Measurements from ENCODE around the gene UQCR11.
A peak's percentile ranks its signal among the peaks of the same experiment; 100 is the strongest.

The UQCR11 gene

GRCh38 chr19:1613808-1614570 is 8.7 kb upstream of the UQCR11 start:
- no peak for DNase-seq

GRCh38 chr19:1613146-1613545 is 7.9 kb upstream of the UQCR11 start:
- no peak for DNase-seq

GRCh38 chr19:1612114-1613086 is 7.1 kb upstream of the UQCR11 start:
- no peak for DNase-seq

GRCh38 chr19:1611353-1611752 is 6.1 kb upstream of the UQCR11 start:
- DNase-seq = no peak

GRCh38 chr19:1610579-1610978 is 5.3 kb upstream of the UQCR11 start:
- no peak for DNase-seq

GRCh38 chr19:1609680-1610474 is 4.6 kb upstream of the UQCR11 start:
- DNase-seq = no peak

GRCh38 chr19:1609103-1609396 is 3.8 kb upstream of the UQCR11 start:
- no peak for DNase-seq

GRCh38 chr19:1608359-1609102 is 3.3 kb upstream of the UQCR11 start:
- DNase-seq = no peak

GRCh38 chr19:1606138-1606651 is 933 bp upstream of the UQCR11 start:
- no peak for DNase-seq

GRCh38 chr19:1602091-1602707 is 3.1 kb downstream of the UQCR11 start:
- DNase-seq = no peak

GRCh38 chr19:1601613-1602064 is 3.6 kb downstream of the UQCR11 start:
- no peak for DNase-seq

GRCh38 chr19:1599460-1599846 is 5.8 kb downstream of the UQCR11 start:
- DNase-seq = no peak

GRCh38 chr19:1598777-1599459 is 6.3 kb downstream of the UQCR11 start:
- no peak for DNase-seq

GRCh38 chr19:1593501-1593772 is 11.8 kb downstream of the UQCR11 start:
- DNase-seq = no peak

- DNase-seq = peak; percentile 91
Measured at GRCh38 chr19:1592755-1593500, 12.3 kb downstream of the UQCR11 start, which contains the start of gene MBD3. TSS of gene MBD3 (minus strand) at chr19:1592865. CDS start at chr19:1592631, 234 bp downstream.

- DNase-seq = peak; percentile 88
Measured at GRCh38 chr19:1592024-1592754, 13.1 kb downstream of the UQCR11 start.

GRCh38 chr19:1591421-1592023 is 13.7 kb downstream of the UQCR11 start:
- no peak for DNase-seq

GRCh38 chr19:1590641-1591397 is 14.4 kb downstream of the UQCR11 start:
- DNase-seq = no peak

GRCh38 chr19:1587872-1588271 is 17.4 kb downstream of the UQCR11 start:
- DNase-seq = no peak
